LNCaP clone FGC (cell line): Measurements from ENCODE around the gene KCTD11.
A peak's percentile ranks its signal among the peaks of the same experiment; 100 is the strongest.
"Not testable (repeated sequence)": the region's sequence is repeated elsewhere in the genome, so short reads cannot be mapped to it uniquely, and the experiment has no call there.

Experiments used
- DNase-seq: peaks from one replicate; pipeline ENCODE4 v3.0.0-alpha.2; 2011; ENCODE audit warnings: low read depth
- H3K4me3 ChIP-seq: 2 replicates; pipeline ENCODE4 v1.5.1; 2011; ENCODE audit warnings: mild to moderate bottlenecking, low read depth, low read length, control low read depth
- CTCF ChIP-seq: IDR thresholded peaks from 2 replicates; pipeline ENCODE4 v1.5.1; 2012; ENCODE audit warnings: mild to moderate bottlenecking; ENCODE audit not compliant: control insufficient read depth, insufficient read depth; ENCODE audit errors: extremely low read depth

Gene KCTD11

GRCh38 chr17:7367083-7367482 is 15.1 kb downstream of the KCTD11 start:
- H3K4me3 ChIP-seq: no peak overlapping the region
- DNase-seq: no peak
- no peak for TF ChIP-seq CTCF

DNA sequence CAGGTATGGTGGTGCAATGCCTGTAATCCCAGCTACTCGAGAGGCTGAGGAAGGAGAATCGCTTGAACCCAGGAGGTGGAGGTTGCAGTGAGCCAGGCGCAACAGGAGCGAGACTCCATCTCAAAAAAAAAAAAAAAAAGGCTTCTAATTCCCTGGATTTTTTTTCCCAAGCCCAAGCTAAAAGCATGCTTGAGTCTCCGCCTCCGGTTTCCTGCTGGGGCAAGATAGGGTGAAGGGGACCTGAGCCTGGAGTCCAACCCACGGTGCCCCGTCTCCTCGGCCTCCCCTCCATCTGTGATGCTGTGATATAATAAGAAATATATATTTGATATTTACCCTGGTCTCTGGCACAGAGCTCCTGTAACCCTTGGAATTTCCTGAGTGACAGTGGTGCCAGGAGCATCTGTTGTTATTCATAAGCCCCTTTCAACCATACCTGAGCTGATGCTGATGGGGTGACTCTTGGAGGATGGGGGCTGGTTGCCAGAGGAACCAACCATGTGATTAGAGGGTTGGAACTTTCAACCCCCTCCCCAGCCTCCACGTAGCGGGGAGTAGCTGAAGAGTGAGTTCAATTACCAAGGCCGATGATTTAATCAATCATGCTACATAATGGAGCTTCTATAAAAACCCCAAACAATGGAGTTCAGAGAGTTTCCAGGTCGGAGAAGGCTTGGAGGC is 16.1 kb downstream of the KCTD11 start:
- no peak overlapping the region for H3K4me3 ChIP-seq
- TF ChIP-seq CTCF: no peak

GRCh38 chr17:7368599-7368994 is 16.6 kb downstream of the KCTD11 start:
- DNase-seq, H3K4me3 ChIP-seq: not testable (repeated sequence)

More for the DNA sequence above, 16.1 kb downstream of the KCTD11 start:
- no peak for DNase-seq

- H3K4me3 ChIP-seq: no peak overlapping the region
- no peak for DNase-seq
- TF ChIP-seq CTCF: no peak
These were observed 17.9 kb downstream of the KCTD11 start for GRCh38 chr17:7369825-7370224.

DNA sequence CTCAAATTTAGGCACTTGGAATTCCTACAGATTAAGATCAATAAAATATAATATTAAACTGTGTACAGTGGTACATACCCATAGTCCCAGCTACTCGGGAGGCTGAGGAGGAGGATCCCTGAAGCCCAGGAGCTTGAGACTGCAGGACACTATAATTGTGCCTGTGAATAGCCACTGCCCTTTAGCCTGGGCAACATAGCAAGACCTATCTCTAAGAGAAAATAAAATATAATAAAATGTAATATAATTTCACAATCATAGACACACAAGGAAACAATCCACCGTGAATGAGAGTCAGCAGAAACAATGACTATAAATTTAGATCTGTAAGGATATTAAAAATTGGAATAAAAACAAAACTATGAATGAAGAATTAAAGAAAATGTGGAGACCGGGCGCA is 18.9 kb downstream of the KCTD11 start:
- DNase-seq: no peak
- H3K4me3 ChIP-seq: no peak overlapping the region
- TF ChIP-seq CTCF: no peak

DNA sequence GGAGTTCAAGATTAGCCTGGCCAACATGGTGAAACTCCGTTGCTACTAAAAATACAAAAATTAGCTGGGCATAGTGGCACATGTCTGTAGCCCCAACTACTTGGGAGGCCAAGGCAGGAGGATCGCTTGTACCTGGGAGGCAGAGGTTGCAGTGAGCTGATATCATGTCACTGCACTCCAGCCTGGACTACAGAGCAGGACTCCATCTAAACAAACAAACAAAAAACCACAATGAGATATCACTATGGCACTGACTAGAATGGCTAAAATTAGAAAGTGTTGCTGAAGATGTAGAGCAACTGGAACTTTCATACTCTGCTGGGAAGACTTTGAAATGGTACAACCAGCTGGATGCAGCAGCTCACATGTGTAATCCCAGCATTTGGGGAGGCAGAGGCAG is 22.4 kb downstream of the KCTD11 start:
- no peak overlapping the region for H3K4me3 ChIP-seq
- DNase-seq: no peak
- TF ChIP-seq CTCF: no peak

DNA sequence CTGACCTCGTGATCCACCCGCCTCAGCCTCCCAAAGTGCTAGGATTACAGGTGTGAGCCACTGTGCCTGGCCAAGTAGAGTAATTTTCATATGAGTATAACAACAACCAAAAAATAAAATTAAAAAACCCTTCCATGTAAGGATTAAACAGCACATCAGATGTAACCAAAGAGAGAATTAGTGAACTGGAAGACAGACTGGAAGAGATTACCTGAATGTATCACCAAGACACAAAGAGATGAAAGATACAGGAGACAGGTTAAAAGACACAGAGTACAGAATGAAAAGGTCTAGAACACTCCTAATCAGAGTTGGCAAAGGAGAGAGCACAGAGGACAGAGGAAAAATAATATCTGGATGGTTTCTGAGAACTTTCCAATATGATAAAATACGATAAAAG is 27.2 kb downstream of the KCTD11 start:
- TF ChIP-seq CTCF: no peak
- DNase-seq: no peak
- H3K4me3 ChIP-seq: no peak overlapping the region

DNA sequence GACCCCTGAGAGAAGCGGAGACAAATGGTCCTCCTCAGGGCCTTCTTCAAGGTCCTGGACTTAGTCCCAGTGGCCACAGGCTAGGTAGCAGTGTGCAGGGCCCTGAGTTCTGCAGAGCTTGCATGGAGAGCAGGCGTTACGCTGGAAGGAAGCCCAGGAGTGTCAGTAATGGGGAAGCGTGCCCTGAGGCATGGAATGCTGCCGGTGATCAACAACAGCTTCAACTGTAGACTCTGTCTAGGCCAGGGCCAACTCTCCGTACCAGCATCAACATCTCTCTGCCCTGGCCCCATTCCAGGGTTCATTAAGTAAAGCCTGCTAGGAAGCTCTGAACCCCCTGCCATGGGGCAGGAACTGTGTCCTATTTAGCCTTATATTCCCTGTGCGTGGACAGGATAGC is 28.4 kb downstream of the KCTD11 start:
- peak overlapping the region; percentile 62 for H3K4me3 ChIP-seq
- TF ChIP-seq CTCF: no peak
- peak; percentile 67 for DNase-seq
